NOMO-1 treated with dmso at 0.1 percent for 144 hours (cell line): ENCODE measurements around the gene ABLIM1.

Experiments used
- DNase-seq: peaks from one replicate; lab custom pipeline; 2025; ENCODE audit not compliant: unreplicated experiment; lab: John Stamatoyannopoulos, UW

Gene ABLIM1

GRCh38 chr10:114590993-114591392 is 67.1 kb downstream of the ABLIM1 start:
- DNase-seq = no peak

GRCh38 chr10:114584419-114584818 is 73.7 kb downstream of the ABLIM1 start:
- no peak for DNase-seq

- DNase-seq = no peak
Measured at GRCh38 chr10:114581071-114581470, 77.0 kb downstream of the ABLIM1 start.

GRCh38 chr10:114577133-114577532 is 80.9 kb downstream of the ABLIM1 start:
- no peak for DNase-seq

- no peak for DNase-seq
Measured at GRCh38 chr10:114576716-114577115, 81.4 kb downstream of the ABLIM1 start.

GRCh38 chr10:114576132-114576487 is 82.0 kb downstream of the ABLIM1 start:
- no peak for DNase-seq

- no peak for DNase-seq
Measured at GRCh38 chr10:114575417-114576131, 82.5 kb downstream of the ABLIM1 start.

- no peak for DNase-seq
Measured at GRCh38 chr10:114573330-114574045, 84.6 kb downstream of the ABLIM1 start.

GRCh38 chr10:114571316-114571999 is 86.6 kb downstream of the ABLIM1 start:
- DNase-seq = no peak

GRCh38 chr10:114566064-114566463 is 92.0 kb downstream of the ABLIM1 start:
- DNase-seq = no peak

GRCh38 chr10:114565066-114565465 is 93.0 kb downstream of the ABLIM1 start:
- no peak for DNase-seq

- no peak for DNase-seq
Measured at GRCh38 chr10:114561008-114561523, 97.0 kb downstream of the ABLIM1 start.

- no peak for DNase-seq
Measured at GRCh38 chr10:114560144-114560543, 97.9 kb downstream of the ABLIM1 start.

- DNase-seq = no peak
Measured at GRCh38 chr10:114559636-114560035, 98.4 kb downstream of the ABLIM1 start.

GRCh38 chr10:114557854-114558253 is 100.2 kb downstream of the ABLIM1 start:
- no peak for DNase-seq

GRCh38 chr10:114556236-114557122 is 101.6 kb downstream of the ABLIM1 start:
- DNase-seq = no peak

- DNase-seq = no peak
Measured at GRCh38 chr10:114553436-114553835, 104.6 kb downstream of the ABLIM1 start.

- DNase-seq = no peak
Measured at GRCh38 chr10:114552050-114552449, 106.0 kb downstream of the ABLIM1 start.

GRCh38 chr10:114551636-114551972 is 106.5 kb downstream of the ABLIM1 start:
- no peak for DNase-seq

GRCh38 chr10:114550756-114551635 is 107.1 kb downstream of the ABLIM1 start:
- no peak for DNase-seq
